Endothelial cell (in vitro differentiated cells): ENCODE results near the gene GHRL. TPM values are rescaled to one million over a fixed set of nuclear protein-coding genes. Genes with fewer than 3 reads are reported as not detected.

Source experiments
- DNase-seq: peaks from one replicate; pipeline ENCODE4 v3.0.0; 2021; ENCODE audit warnings: low spot score
- H3K27ac Mint-ChIP-seq: one replicate; pipeline ENCODE4 v1.8.0; 2021; ENCODE audit warnings: mixed read lengths, inconsistent platforms; ENCODE audit not compliant: unreplicated experiment
- H3K27me3 Mint-ChIP-seq: one replicate; pipeline ENCODE4 v1.8.0; 2021; ENCODE audit warnings: mild to moderate bottlenecking, moderate library complexity, mixed read lengths, inconsistent platforms; ENCODE audit not compliant: unreplicated experiment
- H3K36me3 Mint-ChIP-seq: one replicate; pipeline ENCODE4 v1.8.0; 2021; ENCODE audit warnings: mild to moderate bottlenecking, low read depth, mixed read lengths, inconsistent platforms; ENCODE audit not compliant: unreplicated experiment
- H3K4me1 Mint-ChIP-seq: one replicate; pipeline ENCODE4 v1.8.0; 2021; ENCODE audit warnings: mild to moderate bottlenecking, mixed read lengths, inconsistent platforms; ENCODE audit not compliant: unreplicated experiment
- H3K4me3 Mint-ChIP-seq: one replicate; pipeline ENCODE4 v1.8.0; 2021; ENCODE audit warnings: mild to moderate bottlenecking, mixed read lengths, inconsistent platforms; ENCODE audit not compliant: unreplicated experiment
- H3K9me3 Mint-ChIP-seq: one replicate; pipeline ENCODE4 v1.8.0; 2021; ENCODE audit warnings: mixed read lengths, inconsistent platforms; ENCODE audit not compliant: unreplicated experiment
- total RNA-seq: library from RNA; stranded (reverse); fragmentation: NEBNext Ultra II Directional; extraction: Animal tissue kit (Norgen Biotek cat#: 25700); gene quantifications from one replicate; pipeline ENCODE4 v1.2.1, GENCODE V29; 2021; ENCODE audit not compliant: unreplicated experiment
- TF ChIP-seq, protein P1 (sequence below): fragments of 200-600 bp; sonication (generic); IDR thresholded peaks from one replicate; pipeline ENCODE4 v1.5.0; 2021; ENCODE audit warnings: antibody characterized with exemption; ENCODE audit not compliant: unreplicated experiment

GHRL gene
- total RNA-seq, 1 donor from 2014 or later: 0.62 TPM

DNA sequence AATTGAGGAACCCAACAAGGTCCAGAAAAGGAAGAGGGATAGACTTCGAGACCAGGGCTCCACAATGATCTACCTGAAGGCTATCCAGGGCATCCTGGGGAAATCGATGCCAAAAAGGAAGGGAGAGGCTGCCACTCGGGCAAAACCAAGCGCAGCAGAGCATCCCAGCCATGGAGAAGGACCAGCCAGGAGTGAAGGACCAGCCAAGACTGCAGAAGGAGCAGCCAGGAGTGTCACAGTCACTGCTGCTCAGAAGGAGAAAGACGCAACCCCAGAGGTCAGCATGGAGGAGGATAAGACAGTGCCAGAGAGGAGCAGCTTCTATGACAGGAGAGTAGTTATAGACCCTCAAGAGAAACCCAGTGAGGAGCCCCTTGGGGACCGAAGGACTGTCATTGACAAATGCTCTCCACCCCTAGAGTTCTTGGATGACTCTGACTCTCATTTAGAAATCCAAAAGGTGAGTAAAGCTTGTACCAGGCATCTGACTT, 32.5 kb downstream of the GHRL start:
- Mint-ChIP-seq H3K4me1 (peaks cover 14% of the 10 kb centered on the region), H3K9me3 (no peaks in the 10 kb centered on the region), H3K4me3 (no peak overlapping the region), H3K36me3 (peaks cover 30% of the 10 kb centered on the region), H3K27me3 (peaks cover 2% of the 10 kb centered on the region), H3K27ac (no peak overlapping the region)
- TF ChIP-seq, protein P1, sequence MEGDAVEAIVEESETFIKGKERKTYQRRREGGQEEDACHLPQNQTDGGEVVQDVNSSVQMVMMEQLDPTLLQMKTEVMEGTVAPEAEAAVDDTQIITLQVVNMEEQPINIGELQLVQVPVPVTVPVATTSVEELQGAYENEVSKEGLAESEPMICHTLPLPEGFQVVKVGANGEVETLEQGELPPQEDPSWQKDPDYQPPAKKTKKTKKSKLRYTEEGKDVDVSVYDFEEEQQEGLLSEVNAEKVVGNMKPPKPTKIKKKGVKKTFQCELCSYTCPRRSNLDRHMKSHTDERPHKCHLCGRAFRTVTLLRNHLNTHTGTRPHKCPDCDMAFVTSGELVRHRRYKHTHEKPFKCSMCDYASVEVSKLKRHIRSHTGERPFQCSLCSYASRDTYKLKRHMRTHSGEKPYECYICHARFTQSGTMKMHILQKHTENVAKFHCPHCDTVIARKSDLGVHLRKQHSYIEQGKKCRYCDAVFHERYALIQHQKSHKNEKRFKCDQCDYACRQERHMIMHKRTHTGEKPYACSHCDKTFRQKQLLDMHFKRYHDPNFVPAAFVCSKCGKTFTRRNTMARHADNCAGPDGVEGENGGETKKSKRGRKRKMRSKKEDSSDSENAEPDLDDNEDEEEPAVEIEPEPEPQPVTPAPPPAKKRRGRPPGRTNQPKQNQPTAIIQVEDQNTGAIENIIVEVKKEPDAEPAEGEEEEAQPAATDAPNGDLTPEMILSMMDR: no peak
- DNase-seq: no peak

DNA sequence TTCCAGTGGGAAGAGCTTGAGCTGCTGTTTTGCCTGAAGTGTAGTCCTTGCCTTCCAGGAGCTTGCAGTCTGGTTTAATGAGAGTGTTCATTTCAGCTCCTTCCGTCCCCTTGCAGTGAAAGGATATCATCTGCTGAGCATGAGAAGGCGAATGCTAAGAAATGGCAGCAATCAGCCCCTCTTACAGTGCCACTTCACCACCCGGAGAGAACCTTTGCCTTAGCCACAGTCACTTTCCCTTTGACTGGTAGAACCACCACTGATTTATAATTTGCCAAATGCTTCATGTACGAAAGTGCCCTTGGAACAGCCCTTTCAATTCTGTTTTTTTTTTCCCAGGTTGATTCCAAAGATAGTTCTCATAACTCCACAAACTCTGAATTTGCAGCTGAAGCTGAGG, 32.9 kb downstream of the GHRL start:
- peaks cover 2% of the 10 kb centered on the region for H3K27me3 Mint-ChIP-seq
- H3K9me3 Mint-ChIP-seq: no peaks in the 10 kb centered on the region
- TF ChIP-seq, protein P1: no peak
- no peak overlapping the region for H3K4me3 Mint-ChIP-seq
- peaks cover 14% of the 10 kb centered on the region for H3K4me1 Mint-ChIP-seq
- peaks cover 30% of the 10 kb centered on the region for H3K36me3 Mint-ChIP-seq
- DNase-seq: no peak
- no peak overlapping the region for H3K27ac Mint-ChIP-seq

DNA sequence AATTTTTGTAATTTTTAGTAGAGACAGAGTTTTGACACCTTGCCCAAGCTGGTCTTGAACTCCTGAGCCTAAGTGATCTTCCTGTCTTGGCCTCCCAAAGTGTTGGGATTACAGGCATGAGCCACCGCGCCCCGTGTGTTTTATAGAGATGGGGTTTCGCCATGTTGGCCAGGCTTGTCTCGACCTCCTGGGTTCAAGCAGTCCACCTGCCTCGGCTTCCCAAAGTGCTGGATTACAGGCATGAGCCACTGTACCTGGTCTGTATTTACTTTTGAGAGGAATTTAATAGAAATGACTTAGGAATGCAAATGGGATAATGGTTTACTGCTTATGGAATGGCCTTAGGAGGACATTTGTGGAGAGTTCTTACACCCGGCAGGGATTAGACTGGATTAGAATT, 33.7 kb downstream of the GHRL start:
- Mint-ChIP-seq H3K9me3 (no peaks in the 10 kb centered on the region), H3K27me3 (peaks cover 2% of the 10 kb centered on the region), H3K27ac (no peak overlapping the region), H3K4me3 (no peak overlapping the region), H3K4me1 (peaks cover 11% of the 10 kb centered on the region), H3K36me3 (peaks cover 32% of the 10 kb centered on the region)
- no peak for DNase-seq
- TF ChIP-seq, protein P1: no peak

DNA sequence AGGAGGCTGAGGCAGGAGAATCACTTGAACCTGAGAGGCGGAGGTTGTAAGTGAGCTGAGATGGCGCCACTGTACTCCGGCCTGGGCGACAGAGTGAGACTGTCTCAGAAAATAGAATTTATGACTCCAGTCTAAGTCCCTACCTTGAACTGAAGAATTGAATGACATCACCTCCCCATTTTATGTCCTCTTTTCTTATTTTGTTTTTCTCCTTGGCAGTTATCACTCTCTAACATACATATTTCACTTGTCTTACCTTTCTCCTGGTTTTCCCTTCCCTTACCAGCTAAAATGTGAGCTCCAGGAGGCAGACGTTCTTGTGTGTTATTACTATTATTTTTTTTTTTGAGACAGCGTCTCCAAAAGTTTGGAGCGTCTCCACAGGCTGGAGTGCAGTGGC, 36.9 kb downstream of the GHRL start:
- peaks cover 38% of the 10 kb centered on the region for H3K36me3 Mint-ChIP-seq
- H3K4me1 Mint-ChIP-seq: peaks cover 7% of the 10 kb centered on the region
- no peak overlapping the region for H3K27ac Mint-ChIP-seq
- H3K27me3 Mint-ChIP-seq: peaks cover 2% of the 10 kb centered on the region
- no peak for DNase-seq
- no peak overlapping the region for H3K4me3 Mint-ChIP-seq
- no peaks in the 10 kb centered on the region for H3K9me3 Mint-ChIP-seq
- TF ChIP-seq, protein P1: no peak

GRCh38 chr3:10253731-10254130, 39.0 kb downstream of the GHRL start:
- Mint-ChIP-seq H3K4me1 (peaks cover 23% of the 10 kb centered on the region), H3K36me3 (peaks cover 29% of the 10 kb centered on the region), H3K9me3 (no peaks in the 10 kb centered on the region), H3K4me3 (peak overlapping the region; percentile 71), H3K27me3 (peaks cover 2% of the 10 kb centered on the region), H3K27ac (no peak overlapping the region)
- TF ChIP-seq, protein P1: no peak
- DNase-seq: no peak
